Measurements from ENCODE around the gene LRRC27. TPM values are rescaled to one million over a fixed set of nuclear protein-coding genes. Genes with fewer than 3 reads are reported as not detected.

LRRC27 gene
- total RNA-seq, 1 donor from 2014 or later, result 3.4 TPM

GRCh38 chr10:132399117-132400035 lies 67.4 kb downstream of the LRRC27 start:
- ATAC-seq, result no peak
- DNase-seq (ENCODE audit: low spot score), result no peak

- no peak for ATAC-seq
- DNase-seq (ENCODE audit: low spot score), result no peak
Observed at GRCh38 chr10:132400041-132400546, 68.1 kb downstream of the LRRC27 start.

GRCh38 chr10:132400547-132401151 lies 68.7 kb downstream of the LRRC27 start:
- no peak for DNase-seq (ENCODE audit: low spot score)
- ATAC-seq, result no peak

- ATAC-seq, result no peak
- DNase-seq (ENCODE audit: low spot score), result no peak
Observed at GRCh38 chr10:132401401-132402118, 69.6 kb downstream of the LRRC27 start.

- ATAC-seq (no peak), DNase-seq (ENCODE audit: low spot score) (no peak)
Observed at GRCh38 chr10:132402781-132403241, 70.8 kb downstream of the LRRC27 start.

- ATAC-seq (no peak), DNase-seq (ENCODE audit: low spot score) (no peak)
Observed at GRCh38 chr10:132403511-132404168, 71.6 kb downstream of the LRRC27 start.

- ATAC-seq, result no peak
Observed at GRCh38 chr10:132404169-132404880, 72.3 kb downstream of the LRRC27 start.

GRCh38 chr10:132404911-132405462 lies 73.0 kb downstream of the LRRC27 start:
- no peak for ATAC-seq
- DNase-seq (ENCODE audit: low spot score), result no peak

More at GRCh38 chr10:132404169-132404880, 72.3 kb downstream of the LRRC27 start:
- no peak for DNase-seq (ENCODE audit: low spot score)

- DNase-seq (ENCODE audit: low spot score) (no peak), ATAC-seq (no peak)
Observed at GRCh38 chr10:132405463-132405991, 73.5 kb downstream of the LRRC27 start.

GRCh38 chr10:132406181-132406580 lies 74.2 kb downstream of the LRRC27 start:
- ATAC-seq, result no peak
- DNase-seq (ENCODE audit: low spot score), result no peak

- no peak for ATAC-seq
- no peak for DNase-seq (ENCODE audit: low spot score)
Observed at GRCh38 chr10:132406750-132407149, 74.8 kb downstream of the LRRC27 start.

GRCh38 chr10:132407243-132407746 lies 75.3 kb downstream of the LRRC27 start:
- ATAC-seq (peak; percentile 80), DNase-seq (ENCODE audit: low spot score) (peak; percentile 79)

- no peak for DNase-seq (ENCODE audit: low spot score)
- ATAC-seq, result peak; percentile 46
Observed at GRCh38 chr10:132407846-132408278, 75.9 kb downstream of the LRRC27 start.

- ATAC-seq, result peak; percentile 5
Observed at GRCh38 chr10:132408367-132408781, 76.4 kb downstream of the LRRC27 start.

GRCh38 chr10:132408823-132409666 lies 77.1 kb downstream of the LRRC27 start:
- DNase-seq (ENCODE audit: low spot score) (no peak), ATAC-seq (no peak)

More at GRCh38 chr10:132408367-132408781, 76.4 kb downstream of the LRRC27 start:
- DNase-seq (ENCODE audit: low spot score), result no peak

GRCh38 chr10:132409667-132410028 lies 77.7 kb downstream of the LRRC27 start:
- ATAC-seq (no peak), DNase-seq (ENCODE audit: low spot score) (no peak)

- no peak for ATAC-seq
Observed at GRCh38 chr10:132410056-132410778, 78.2 kb downstream of the LRRC27 start.

More at GRCh38 chr10:132410056-132410778, 78.2 kb downstream of the LRRC27 start:
- no peak for DNase-seq (ENCODE audit: low spot score)
